GM21423 (cell line): Measurements from ENCODE around the gene KSR1.

ENCODE experiments used
- ATAC-seq: cut with Tn5 transposase; IDR thresholded peaks from one replicate; pipeline ENCODE4 v1.9.1; 2021; ENCODE audit warnings: mild to moderate bottlenecking, moderate library complexity; ENCODE audit not compliant: unreplicated experiment

KSR1 gene

GRCh38 chr17:27581016-27581415 lies 124.8 kb downstream of the KSR1 start:
- ATAC-seq: no peak

- no peak for ATAC-seq
Measured at GRCh38 chr17:27582696-27583095, 126.4 kb downstream of the KSR1 start.

DNA sequence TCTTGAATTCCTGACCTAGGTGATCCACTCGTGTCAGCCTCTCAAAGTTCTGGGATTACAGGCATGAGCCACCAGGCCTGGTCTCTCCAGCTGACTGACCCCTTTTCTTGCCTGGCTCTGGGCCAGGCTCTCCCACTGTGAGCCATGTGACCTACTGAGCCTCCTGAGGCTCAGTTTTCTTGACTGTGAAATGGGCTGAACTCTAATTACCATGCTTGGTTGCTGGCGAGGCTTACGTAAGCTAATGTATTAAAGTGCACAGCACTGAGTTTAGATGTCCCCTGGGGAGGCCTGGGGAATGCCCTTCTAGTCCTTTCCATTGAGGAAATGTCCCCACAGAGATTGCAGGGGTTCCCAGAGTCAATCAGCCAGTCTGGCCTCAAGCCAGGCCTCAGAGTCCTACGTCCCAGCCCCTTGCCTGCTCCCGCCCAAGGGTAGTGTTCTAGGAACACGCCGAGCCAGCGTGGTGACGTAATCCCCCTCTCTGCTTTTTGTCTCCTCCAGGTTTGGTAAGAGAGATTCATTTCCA lies 129.0 kb downstream of the KSR1 start:
- no peak for ATAC-seq

DNA sequence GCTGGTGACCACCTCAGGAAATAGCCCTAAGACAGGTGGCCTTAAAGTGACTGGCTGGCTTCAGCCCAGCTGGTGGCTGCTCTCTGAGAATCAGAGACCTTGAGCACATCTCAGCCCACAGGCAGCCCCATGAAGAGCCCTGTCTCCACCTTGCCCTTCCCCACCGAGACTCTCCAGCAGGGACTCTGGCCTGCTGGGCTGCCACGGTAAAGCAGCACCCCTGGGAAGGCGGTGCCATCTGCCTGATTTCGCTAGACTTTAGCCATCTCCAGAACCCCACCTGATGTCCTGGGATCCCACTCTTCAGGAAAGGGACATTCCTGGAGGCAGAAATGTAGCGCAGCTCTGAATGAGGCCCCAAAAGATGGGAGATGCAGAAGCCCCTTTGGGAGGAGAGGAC lies 129.5 kb downstream of the KSR1 start:
- ATAC-seq: no peak

- ATAC-seq: no peak
Measured at GRCh38 chr17:27586203-27586721, 130.0 kb downstream of the KSR1 start.

GRCh38 chr17:27588354-27588753 lies 132.1 kb downstream of the KSR1 start:
- ATAC-seq: no peak

GRCh38 chr17:27590864-27591263 lies 134.6 kb downstream of the KSR1 start:
- no peak for ATAC-seq

GRCh38 chr17:27591986-27592385 lies 135.7 kb downstream of the KSR1 start:
- no peak for ATAC-seq

DNA sequence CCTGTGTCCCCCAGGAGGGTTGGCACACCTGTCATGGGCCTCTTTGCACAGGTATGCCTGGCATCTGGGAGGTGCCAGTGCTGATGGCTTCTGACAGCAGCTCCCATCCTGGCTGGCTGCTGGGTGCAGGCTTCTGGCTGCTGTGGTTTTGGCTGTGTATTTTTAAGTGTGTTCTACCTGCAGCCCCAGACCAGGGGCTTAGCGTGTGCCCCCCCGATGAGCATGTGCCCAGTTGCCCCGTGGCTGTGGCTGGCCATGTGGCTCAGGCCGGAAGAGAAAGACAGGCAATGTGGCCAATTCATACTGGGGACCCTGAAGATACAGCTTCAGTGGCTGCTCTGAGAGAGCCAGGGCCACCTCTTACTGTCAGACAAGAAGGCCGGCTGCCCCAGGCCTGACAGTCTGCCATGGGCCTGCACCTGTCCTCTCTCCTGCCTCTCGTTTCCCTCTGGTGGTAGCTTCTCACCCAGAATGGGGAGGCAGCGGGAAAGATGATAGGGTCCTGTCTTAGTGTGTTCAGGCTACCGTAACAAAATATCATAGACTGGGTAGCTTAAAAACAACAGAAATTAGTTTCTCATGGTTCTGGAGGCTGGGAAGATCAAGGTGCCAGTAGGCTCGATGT lies 137.1 kb downstream of the KSR1 start:
- no peak for ATAC-seq

GRCh38 chr17:27593857-27594255 lies 137.6 kb downstream of the KSR1 start:
- no peak for ATAC-seq

DNA sequence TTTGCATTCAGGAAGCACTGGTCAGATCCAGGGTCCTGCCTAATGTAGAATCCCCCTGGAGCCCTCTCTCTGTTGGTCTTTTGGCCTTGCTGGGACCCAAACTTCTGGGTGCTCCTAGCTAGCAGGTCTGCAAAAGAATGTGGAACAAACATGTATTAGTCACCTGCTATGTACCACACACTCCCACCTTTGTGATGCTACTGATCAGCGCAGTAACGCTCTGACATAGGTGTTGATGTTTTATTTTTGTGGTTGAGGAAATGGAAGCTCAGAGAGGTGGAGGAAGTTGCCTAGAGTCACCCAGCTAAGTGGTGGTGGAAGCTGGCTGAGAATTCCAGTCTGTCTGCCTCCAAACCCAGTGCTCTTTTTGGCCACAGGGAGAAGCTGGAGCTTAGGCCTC lies 139.0 kb downstream of the KSR1 start:
- no peak for ATAC-seq

GRCh38 chr17:27596096-27596495 lies 139.8 kb downstream of the KSR1 start:
- ATAC-seq: no peak

GRCh38 chr17:27596566-27597187 lies 140.4 kb downstream of the KSR1 start:
- no peak for ATAC-seq

DNA sequence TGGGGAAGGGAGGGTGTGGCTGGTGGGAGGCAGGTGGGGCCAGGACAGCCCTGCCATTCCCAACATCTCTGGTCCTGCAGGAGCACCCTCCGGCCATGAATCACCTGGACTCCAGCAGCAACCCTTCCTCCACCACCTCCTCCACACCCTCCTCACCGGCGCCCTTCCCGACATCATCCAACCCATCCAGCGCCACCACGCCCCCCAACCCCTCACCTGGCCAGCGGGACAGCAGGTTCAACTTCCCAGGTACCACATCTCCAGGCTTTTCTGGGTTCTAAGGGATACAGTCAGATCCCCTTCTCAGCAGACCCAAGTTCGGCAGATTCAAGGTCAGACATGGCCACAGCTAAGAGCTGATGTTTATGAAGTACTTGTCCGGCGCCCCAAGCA lies 140.9 kb downstream of the KSR1 start:
- ATAC-seq: no peak

GRCh38 chr17:27597783-27598320 lies 141.6 kb downstream of the KSR1 start:
- ATAC-seq: no peak

GRCh38 chr17:27598337-27599050 lies 142.2 kb downstream of the KSR1 start:
- no peak for ATAC-seq

DNA sequence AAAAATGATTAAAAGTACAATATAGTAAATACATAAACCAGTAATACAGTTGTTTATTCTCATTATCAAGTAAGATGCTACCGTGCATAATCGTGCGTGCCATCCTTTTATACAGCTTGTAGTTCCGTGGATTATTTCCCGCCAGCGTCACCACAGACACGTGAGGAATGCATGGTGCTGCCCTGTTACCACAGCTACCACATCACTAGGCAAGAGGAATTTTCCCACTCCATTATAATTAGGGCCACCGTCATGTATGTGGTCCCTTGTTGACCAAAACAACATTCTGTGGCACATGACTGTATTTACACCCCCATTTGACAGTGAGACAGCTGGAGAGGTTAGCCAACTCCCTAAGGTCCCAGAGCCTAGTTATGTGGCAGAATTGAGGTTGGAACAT lies 144.2 kb downstream of the KSR1 start:
- no peak for ATAC-seq

DNA sequence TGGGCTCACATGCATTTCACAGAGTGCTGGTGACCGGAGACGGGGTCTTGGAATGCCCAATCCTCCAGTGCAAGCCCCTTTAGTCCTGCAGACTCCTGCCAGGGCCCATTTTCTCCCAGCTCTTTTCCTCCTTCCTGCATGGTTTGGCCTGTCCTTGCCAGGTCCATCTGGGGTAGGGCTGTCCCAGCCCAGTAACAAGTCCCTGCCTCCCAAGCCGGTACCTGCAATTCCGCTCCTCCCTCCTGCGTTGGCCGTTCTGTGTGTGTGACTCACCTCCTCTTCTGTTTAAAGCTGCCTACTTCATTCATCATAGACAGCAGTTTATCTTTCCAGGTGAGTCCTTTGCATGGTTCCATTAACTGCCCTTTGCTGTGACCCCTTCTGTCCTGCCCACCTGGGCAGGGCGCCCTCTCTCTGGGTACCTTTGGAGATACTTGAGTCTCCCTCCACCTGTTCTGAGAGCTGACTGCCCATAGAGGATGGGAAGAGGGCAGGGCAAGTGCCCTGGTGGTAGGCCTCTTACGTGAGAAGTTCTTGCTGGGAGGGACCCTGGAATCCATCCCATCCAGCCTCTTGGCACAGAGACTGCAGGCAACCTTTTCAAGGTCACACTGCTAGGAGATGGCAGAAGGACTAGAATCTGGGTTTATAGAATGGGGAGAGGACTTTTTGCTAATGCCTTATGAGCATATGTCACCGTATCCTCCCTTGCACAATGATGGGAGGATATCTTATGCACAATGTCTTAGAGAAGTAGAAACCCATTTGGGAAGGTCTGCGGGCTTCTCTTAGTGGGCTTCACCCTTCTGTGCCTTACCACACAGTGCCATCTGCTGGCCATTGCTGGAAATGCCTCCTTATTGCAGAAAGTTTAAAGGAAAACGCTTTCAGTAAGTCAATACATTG lies 145.1 kb downstream of the KSR1 start:
- no peak for ATAC-seq

- no peak for ATAC-seq
Measured at GRCh38 chr17:27601975-27602302, 145.7 kb downstream of the KSR1 start.

DNA sequence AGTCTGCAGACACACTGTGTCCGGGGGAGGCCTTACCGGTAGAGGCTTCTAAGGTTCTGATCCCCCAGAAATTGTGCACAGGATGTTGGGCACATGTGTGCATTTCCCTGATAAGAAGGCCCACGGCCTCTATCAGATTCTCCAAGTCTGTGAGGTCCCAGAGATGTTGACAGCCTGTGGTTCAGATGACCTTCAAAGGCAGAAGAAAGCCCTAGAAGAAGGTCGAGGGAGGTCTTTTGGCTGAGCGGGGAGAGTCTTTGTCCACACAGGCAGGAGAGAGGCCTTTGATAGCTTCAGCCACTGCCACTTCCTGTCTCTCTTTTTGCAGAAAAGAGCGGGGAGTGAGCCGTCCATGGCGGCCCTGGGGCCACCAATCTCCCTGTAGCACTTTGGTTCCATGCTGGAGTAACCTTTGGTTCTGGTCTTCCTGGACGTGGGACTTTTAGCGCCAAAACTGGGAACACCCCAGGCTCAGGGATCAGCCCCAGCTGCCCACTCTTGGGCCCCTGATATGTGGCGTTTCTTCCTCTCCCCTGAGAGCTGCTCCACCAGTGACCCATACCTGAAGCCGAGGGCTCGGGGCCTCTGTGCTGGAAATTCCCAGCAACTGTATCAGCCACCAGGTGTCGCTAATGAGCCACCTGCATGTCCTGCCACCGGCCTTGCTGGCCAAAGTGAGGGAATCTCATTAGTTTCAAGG lies 146.6 kb downstream of the KSR1 start:
- ATAC-seq: no peak
